GM12878 (cell line): Measurements from ENCODE around the gene ADCY1.

Experiments used
- BCL3 ChIP-seq: IDR thresholded peaks from 2 replicates; pipeline ENCODE4 v1.6.1; 2011; ENCODE audit warnings: borderline replicate concordance, low read depth, mild to moderate bottlenecking, moderate library complexity, low read length; ENCODE audit not compliant: insufficient read depth, poor library complexity, severe bottlenecking
- BHLHE40 ChIP-seq, 2 experiments: fragments of 450-650 bp in 1 of 2; IDR thresholded peaks; 2 replicates each; pipeline ENCODE4 v1.6.1; 2011 to 2017; ENCODE audit warnings: low read depth in 2 of 2, borderline replicate concordance in 1 of 2, improper control_type of control experiment in 1 of 2, low read length in 1 of 2, mild to moderate bottlenecking in 1 of 2
- DPF2 ChIP-seq: fragments of 450-650 bp; IDR thresholded peaks from 2 replicates; pipeline ENCODE4 v1.6.1; 2017; ENCODE audit warnings: mild to moderate bottlenecking
- HSF1 ChIP-seq: fragments of 150-350 bp; IDR thresholded peaks from 2 replicates; pipeline ENCODE4 v1.6.1; 2014; ENCODE audit warnings: mild to moderate bottlenecking, low read depth, low read length
- SIN3A ChIP-seq: IDR thresholded peaks from 2 replicates; pipeline ENCODE4 v1.6.1; 2012; ENCODE audit warnings: low read depth, low read length, improper control_type of control experiment
- SP1 ChIP-seq: IDR thresholded peaks from one replicate; pipeline ENCODE4 v1.6.1; 2011; ENCODE audit warnings: low read depth, low read length

- TF ChIP-seq SIN3A (no peak), BHLHE40 (IDR thresholded peaks at IDR 0.05; ENCODE audit: borderline replicate concordance in 1 of 2, low read depth in 2 of 2, low read length in 1 of 2) (no peak), BCL3 (no peak), HSF1 (no peak), SP1 (no peak), DPF2 (no peak)
These were observed 11.5 kb downstream of the ADCY1 start for GRCh38 chr7:45585628-45586027.
